Testis (tissue), 3 donors: ENCODE measurements around the gene ZNF462. TPM values are rescaled to one million over a fixed set of nuclear protein-coding genes. Genes with fewer than 3 reads are reported as not detected.
A peak's percentile ranks its signal among the peaks of the same experiment; 100 is the strongest.

ENCODE experiments used
- DNase-seq: peaks from one replicate; pipeline ENCODE4 v3.0.0-alpha.2; 2019
- H3K27ac ChIP-seq, 2 donors: fragments of 200-600 bp; sonication (generic); one replicate each; pipeline ENCODE4 v1.5.1; 2019
- H3K27me3 ChIP-seq: fragments of 200-600 bp; sonication (generic); one replicate; pipeline ENCODE4 v1.5.1; 2019
- H3K36me3 ChIP-seq: fragments of 200-600 bp; sonication (generic); one replicate; pipeline ENCODE4 v1.5.1; 2017; ENCODE audit warnings: low read depth; ENCODE audit errors: missing control alignments
- H3K4me1 ChIP-seq: fragments of 200-600 bp; sonication (generic); one replicate; pipeline ENCODE4 v1.5.1; 2019
- H3K4me3 ChIP-seq, 2 donors: fragments of 200-600 bp; sonication (generic); one replicate each; pipeline ENCODE4 v1.5.1; 2017 to 2019
- H3K9me3 ChIP-seq: fragments of 200-600 bp; sonication (generic); one replicate; pipeline ENCODE4 v1.5.1; 2017
- POLR2A ChIP-seq: fragments of 450-650 bp; IDR thresholded peaks from one replicate; pipeline ENCODE4 v1.6.1; 2017; ENCODE audit warnings: antibody characterized with exemption, mild to moderate bottlenecking, moderate library complexity
- WGBS, 2 donors: methylation state at CpG; one replicate each; pipeline ENCODE4 v1.1.5; 2018; 5-methylcytosine and 5-hydroxymethylcytosine counted together
- intact Hi-C: fragments of 100-400 bp; cut with DNase I; formaldehyde crosslinking; loops from one replicate; pipeline ENCODE4 v1.15.1; 2023; ENCODE audit warnings: low total_unique reads
- polyA plus RNA-seq: library from polyadenylated mRNA; stranded (reverse); fragments of 350-450 nt; fragmentation: Illumina TruSeq; extraction: RNeasy Lipid Tissue Mini Kit (QIAGEN cat#74804); gene quantifications from one replicate; pipeline ENCODE4 v1.2.3, GENCODE V29; 2014; ENCODE audit warnings: low read depth, low replicate concordance; ENCODE audit not compliant: insufficient read depth
- total RNA-seq, 2 donors: library from RNA; depleted of rRNA; stranded (reverse); fragments of >200 nt; gene quantifications; one replicate each; pipeline ENCODE4 v1.2.3, GENCODE V29; 2016
- TF ChIP-seq, protein P1 (sequence below), 3 experiments: fragments of 450-650 bp in 2 of 3; fragments of 200-600 bp in 1 of 3; sonication (generic) in 1 of 3; IDR thresholded peaks; one replicate each; pipeline ENCODE4 v1.5.1; 2016 to 2019; ENCODE audit warnings: antibody characterized with exemption in 3 of 3, mild to moderate bottlenecking in 2 of 3, moderate library complexity in 1 of 3

The ZNF462 gene
- total and polyA plus RNA-seq, 3 donors from 2014 or later, result 31.5 to 61.6 (median 53.2) TPM

DNA sequence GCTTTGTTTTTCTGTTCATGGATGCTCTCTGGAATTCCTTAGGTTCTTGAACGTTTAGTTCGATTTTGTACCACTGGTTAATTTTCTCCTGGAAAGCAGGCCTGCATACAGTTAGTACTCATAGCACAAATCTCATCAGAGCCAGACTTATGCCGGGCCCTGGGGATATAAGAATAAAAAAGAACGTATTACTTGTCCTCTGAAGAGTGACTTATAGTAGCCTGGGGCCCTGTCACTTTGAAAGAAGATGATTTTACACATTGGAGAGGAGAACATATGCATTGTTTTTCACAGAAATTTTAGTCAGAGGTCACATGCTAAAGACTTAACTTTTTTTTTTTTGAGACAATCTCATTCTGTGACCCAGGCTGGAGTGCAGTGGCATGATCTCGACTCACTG is 50.3 kb downstream of the ZNF462 start:
- no peak for DNase-seq
- intact Hi-C loops, result no loop called here
- no peak for TF ChIP-seq POLR2A
- TF ChIP-seq, protein P1, sequence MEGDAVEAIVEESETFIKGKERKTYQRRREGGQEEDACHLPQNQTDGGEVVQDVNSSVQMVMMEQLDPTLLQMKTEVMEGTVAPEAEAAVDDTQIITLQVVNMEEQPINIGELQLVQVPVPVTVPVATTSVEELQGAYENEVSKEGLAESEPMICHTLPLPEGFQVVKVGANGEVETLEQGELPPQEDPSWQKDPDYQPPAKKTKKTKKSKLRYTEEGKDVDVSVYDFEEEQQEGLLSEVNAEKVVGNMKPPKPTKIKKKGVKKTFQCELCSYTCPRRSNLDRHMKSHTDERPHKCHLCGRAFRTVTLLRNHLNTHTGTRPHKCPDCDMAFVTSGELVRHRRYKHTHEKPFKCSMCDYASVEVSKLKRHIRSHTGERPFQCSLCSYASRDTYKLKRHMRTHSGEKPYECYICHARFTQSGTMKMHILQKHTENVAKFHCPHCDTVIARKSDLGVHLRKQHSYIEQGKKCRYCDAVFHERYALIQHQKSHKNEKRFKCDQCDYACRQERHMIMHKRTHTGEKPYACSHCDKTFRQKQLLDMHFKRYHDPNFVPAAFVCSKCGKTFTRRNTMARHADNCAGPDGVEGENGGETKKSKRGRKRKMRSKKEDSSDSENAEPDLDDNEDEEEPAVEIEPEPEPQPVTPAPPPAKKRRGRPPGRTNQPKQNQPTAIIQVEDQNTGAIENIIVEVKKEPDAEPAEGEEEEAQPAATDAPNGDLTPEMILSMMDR (IDR thresholded peaks at IDR 0.05), result no peak
- no peaks in the 10 kb centered on the region for H3K36me3 ChIP-seq
- H3K27me3 ChIP-seq, result no peaks in the 10 kb centered on the region
- no peak overlapping the region for H3K27ac ChIP-seq
- H3K4me1 ChIP-seq, result peaks cover 13% of the 10 kb centered on the region
- H3K4me3 ChIP-seq, result no peak overlapping the region
- WGBS, 2 donors, result 85 to 93% methylated on average over 5 of the region's 5 CpGs
- H3K9me3 ChIP-seq, result no peaks in the 10 kb centered on the region

DNA sequence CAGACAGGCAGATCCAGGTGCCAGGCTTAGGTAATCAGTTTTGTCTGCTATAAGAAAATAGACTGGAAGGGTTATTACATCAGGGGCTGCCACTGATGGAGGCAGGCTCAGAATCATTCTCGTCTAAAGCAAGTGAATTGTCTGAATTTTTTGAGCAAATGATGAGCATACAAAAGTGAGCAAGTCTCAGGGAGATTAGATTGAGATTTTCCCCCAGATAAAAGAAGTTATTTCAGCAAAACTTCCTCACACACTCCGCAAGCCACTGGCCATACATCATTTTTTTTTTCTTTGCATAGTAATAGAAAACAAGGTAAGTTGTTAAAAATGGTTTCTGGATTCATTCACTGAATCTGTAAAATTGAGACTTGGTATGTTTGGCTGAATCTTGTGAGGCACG is 52.9 kb downstream of the ZNF462 start:
- H3K4me1 ChIP-seq, result peaks cover 19% of the 10 kb centered on the region
- WGBS, 2 donors, result 60 to 83% methylated on average over 3 of the region's 3 CpGs
- DNase-seq, result no peak
- no peak for TF ChIP-seq POLR2A
- TF ChIP-seq, protein P1 (IDR thresholded peaks at IDR 0.05), result no peak
- H3K27me3 ChIP-seq, result no peaks in the 10 kb centered on the region
- no peaks in the 10 kb centered on the region for H3K9me3 ChIP-seq
- H3K4me3 ChIP-seq, result no peak overlapping the region
- intact Hi-C loops, result no loop called here
- peak overlapping the region in 1 of 2 donors; percentile 70 for H3K27ac ChIP-seq
- H3K36me3 ChIP-seq, result no peaks in the 10 kb centered on the region

DNA sequence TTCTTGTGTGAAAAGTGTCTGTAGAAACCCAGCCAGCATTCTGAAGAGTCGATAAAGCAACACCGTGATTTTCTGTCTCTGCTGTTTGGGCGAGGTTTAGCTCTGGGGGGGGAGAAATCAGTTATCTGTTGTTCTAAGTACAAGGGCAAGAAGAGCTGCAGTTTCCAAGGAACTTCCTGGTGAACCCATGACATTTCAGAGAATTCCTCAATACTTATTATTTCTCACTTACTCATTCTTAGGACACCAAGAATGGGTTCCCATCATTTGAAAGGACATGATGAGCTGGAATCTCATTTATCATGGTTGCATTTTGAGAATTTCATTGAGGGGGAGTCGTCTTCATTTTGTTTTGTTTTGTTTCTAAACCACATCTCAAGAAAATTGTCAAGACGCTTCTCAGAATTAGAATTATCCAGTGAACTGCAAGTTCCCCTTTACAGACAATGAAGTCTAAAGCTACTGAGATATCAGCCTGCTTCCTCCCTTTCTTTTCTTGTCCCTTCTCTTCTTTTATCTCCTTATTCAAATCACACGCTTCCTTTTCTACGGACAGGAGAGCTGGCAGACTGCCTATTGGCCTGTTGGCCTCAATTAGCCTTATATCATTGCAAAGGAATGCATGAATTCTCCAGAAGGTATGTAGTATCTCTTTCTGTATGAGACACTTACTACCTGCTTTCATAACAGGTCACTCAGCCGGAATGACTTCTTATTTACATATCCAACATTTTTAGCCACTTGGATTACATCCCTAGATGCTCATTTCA is 53.7 kb downstream of the ZNF462 start:
- Histone ChIP-seq H3K36me3 (no peaks in the 10 kb centered on the region), H3K4me3 (no peak overlapping the region), H3K27me3 (no peaks in the 10 kb centered on the region), H3K9me3 (no peaks in the 10 kb centered on the region), H3K4me1 (peaks cover 27% of the 10 kb centered on the region), H3K27ac (peak overlapping the region; percentile 14 to 70)
- peak; percentile 72 for DNase-seq
- 38 to 41% methylated on average over 8 of the region's 8 CpGs for WGBS, 2 donors
- TF ChIP-seq POLR2A, result no peak
- TF ChIP-seq, protein P1 (IDR thresholded peaks at IDR 0.05), result no peak
- intact Hi-C loops, result no loop called here

DNA sequence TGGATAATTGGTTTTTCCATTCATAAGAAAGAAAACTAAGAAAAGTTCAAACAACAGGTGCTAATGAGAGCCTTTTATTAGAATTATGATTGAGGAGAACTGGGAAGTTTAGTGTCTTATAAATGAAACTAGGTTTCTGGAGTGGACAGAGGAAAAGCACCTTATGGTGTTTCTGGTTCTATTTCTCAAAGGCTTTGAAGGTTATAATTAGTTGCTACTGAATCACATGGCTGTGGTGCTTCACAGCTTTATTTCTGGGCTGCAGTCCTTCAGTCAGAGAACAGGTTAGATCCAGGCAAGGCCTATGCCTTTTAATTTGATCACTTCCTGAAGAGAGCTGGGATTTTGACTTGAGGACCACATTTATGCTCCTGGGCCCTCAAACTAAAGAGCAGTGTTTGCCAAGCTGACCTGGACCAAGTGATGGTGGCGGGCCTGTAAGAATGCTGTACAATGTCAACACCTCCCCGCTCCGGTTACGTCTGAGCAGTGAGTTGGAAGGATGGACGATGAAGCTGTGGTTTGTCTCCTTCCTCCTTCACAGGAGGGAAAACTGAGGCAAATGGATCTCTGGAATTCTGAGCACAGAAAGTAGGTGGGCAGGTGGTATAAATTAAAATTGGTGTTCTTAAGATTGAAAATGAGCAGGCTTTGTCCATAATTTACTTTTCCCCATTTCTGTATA is 56.0 kb downstream of the ZNF462 start:
- intact Hi-C loops, result no loop called here
- no peak for DNase-seq
- H3K27me3 ChIP-seq, result no peaks in the 10 kb centered on the region
- H3K9me3 ChIP-seq, result no peaks in the 10 kb centered on the region
- H3K27ac ChIP-seq, result peak overlapping the region in 1 of 2 donors; percentile 90
- TF ChIP-seq POLR2A, result no peak
- TF ChIP-seq, protein P1 (IDR thresholded peaks at IDR 0.05), result no peak
- no peaks in the 10 kb centered on the region for H3K36me3 ChIP-seq
- H3K4me1 ChIP-seq, result peaks cover 41% of the 10 kb centered on the region
- 94 to 98% methylated on average over 5 of the region's 5 CpGs for WGBS, 2 donors
- no peak overlapping the region for H3K4me3 ChIP-seq
